ENCODE measurements around the gene TTC22.
A peak's percentile ranks its signal among the peaks of the same experiment; 100 is the strongest.

DNA sequence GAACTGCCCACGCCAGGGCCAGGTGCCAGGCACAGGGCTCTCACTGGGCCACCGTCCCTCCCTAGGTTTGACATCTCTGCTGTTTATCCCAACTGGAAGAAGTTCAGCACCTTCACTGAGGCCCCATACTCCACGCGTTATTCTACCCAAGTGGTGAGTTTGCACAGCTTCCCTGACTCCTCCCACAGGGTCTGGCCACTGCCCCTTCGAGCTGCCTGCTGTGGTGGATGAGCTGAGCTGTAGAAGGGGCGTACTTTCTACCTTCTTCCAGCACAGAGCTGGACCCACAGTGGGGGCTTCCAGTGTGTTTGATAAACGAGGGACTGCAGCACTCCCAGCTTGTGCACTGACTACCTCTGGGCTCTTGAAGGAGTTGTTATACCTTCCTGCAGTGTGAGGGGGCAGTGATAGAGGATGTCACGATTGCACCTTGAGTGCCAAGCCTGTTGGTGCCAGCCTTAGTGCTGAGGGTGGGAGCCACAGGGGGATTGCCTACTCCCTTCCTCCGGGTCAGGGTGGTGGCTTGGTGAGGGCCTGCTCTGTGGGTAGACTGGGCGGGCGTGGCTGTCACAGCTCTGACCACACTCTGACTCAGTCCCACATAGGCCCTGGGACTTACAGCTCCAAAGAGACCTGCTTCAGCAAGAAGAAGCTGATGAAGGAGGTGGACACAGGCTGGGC, 5.9 kb upstream of the TTC22 start:
- TF ChIP-seq EGR1 (IDR thresholded peaks at IDR 0.05; ENCODE audit: low read depth) (no peak), SIN3A (IDR thresholded peaks at IDR 0.05; ENCODE audit: low read depth) (no peak), RAD21 (IDR thresholded peaks at IDR 0.05; ENCODE audit: low read depth) (no peak)
- TF ChIP-seq, protein P1, sequence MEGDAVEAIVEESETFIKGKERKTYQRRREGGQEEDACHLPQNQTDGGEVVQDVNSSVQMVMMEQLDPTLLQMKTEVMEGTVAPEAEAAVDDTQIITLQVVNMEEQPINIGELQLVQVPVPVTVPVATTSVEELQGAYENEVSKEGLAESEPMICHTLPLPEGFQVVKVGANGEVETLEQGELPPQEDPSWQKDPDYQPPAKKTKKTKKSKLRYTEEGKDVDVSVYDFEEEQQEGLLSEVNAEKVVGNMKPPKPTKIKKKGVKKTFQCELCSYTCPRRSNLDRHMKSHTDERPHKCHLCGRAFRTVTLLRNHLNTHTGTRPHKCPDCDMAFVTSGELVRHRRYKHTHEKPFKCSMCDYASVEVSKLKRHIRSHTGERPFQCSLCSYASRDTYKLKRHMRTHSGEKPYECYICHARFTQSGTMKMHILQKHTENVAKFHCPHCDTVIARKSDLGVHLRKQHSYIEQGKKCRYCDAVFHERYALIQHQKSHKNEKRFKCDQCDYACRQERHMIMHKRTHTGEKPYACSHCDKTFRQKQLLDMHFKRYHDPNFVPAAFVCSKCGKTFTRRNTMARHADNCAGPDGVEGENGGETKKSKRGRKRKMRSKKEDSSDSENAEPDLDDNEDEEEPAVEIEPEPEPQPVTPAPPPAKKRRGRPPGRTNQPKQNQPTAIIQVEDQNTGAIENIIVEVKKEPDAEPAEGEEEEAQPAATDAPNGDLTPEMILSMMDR (IDR thresholded peaks at IDR 0.05 in 2 of 3, conservative IDR thresholded peaks at IDR 0.05 in 1 of 3; ENCODE audit: borderline replicate concordance in 1 of 3, insufficient read depth in 1 of 3, low read depth in 2 of 3, low read length in 2 of 3), result 0 out of 6 replicates have a peak, but pooled peaks of 1 of the 3 experiments have one; percentile 9
